HG03064 (cell line): ENCODE measurements around the gene ARHGEF40.

Source experiments
- ATAC-seq: cut with Tn5 transposase; IDR thresholded peaks from one replicate; pipeline ENCODE4 v1.9.1; 2021; ENCODE audit warnings: low read depth; ENCODE audit not compliant: unreplicated experiment

Gene ARHGEF40

DNA sequence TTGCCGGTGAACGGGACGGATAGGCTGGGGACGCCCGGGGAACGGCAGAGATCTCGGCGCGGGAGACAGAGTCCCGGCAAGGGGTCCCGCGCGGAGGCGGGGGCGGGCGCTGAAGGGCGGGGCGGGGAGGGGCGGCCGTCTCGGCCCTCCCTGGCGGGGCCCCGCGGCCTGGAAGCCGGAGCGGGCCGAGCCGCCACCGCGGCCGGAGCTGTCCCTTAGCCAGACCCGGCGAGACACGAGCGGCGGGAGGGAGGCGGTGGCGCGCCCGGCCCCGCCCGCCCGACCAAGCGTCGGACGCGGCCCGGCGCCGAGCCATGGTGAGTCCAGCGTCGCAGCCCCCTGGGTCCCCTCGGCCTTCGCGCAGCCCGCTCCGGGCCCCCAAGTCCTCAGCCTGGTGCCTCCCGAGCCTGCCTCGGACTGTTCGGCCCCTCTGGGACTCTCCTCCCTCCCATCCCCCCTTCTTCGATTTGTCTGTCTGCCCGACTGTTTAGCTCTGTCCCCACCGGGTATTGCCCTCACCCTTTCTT is at the start of gene ARHGEF40:
Gene ARHGEF40 (plus strand): TSS at position 222 of the 527 bp plus-strand sequence. CDS start 93 bp downstream, at position 315.
- no peak for ATAC-seq

DNA sequence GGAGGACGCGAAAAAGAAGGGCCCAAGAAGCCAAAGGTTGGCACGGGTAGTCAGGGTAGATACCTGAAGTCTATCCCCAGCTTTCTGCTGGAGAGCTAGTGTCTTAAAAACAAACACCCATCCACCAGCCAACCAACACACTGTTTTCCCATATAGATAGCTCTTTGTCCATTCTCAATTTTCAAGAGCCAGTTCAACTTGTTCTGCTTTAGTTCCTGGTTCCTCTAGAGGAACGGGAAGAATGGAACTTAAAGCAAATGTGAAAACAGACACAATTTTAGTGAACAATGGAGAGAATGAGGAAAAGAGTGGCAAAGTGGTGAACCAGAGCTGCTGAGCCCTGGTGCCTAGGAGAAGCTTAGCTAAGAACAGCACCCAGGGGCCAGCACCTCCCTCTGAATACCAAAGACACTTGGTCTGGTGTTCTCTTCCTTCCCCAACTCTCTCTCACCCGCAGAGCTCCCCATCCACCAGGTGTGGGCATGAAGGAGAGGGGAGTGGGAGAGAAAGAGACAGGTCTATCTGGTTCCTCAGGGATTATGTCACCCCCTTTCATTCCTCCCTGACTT is 49.0 kb upstream of the ARHGEF40 start:
- ATAC-seq = no peak

DNA sequence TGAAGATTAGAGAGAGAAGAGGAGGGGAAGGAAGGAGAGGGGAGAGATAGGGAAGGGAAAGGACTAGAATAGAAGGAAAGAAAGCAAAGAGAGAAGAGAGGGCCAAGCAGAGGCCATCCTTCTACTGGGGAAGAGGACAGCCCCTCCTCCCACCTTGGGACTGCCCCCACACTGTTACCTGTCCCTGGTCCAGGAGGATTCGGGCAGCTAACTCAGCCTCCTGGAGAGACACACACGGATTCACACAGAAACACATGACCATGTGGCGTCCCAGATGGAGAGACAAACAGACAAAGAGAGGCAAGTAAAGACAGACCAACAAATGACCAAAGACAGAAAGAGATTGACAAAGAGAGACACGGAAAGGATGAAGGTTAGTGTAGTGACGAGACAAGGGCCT is 47.4 kb upstream of the ARHGEF40 start:
- ATAC-seq = no peak

DNA sequence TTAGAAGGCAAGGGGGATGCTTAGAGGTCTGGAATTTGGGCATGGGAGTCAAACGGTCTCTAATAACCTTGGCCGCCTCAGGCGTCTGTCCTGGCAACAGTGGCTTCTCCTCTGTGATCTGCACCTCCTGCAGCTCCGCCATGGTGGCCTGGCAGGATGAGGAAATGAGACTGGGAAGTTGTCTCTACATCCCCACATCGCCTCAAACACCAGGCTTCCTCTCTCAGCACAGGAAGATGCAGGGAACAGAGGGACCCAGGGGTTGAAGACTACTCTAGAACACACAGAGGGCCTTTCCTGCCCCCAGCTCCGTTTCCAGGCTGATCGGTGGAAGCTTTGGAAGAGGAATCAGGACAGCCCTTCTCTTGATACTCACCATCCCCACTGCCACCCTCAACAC is 46.9 kb upstream of the ARHGEF40 start:
- no peak for ATAC-seq

DNA sequence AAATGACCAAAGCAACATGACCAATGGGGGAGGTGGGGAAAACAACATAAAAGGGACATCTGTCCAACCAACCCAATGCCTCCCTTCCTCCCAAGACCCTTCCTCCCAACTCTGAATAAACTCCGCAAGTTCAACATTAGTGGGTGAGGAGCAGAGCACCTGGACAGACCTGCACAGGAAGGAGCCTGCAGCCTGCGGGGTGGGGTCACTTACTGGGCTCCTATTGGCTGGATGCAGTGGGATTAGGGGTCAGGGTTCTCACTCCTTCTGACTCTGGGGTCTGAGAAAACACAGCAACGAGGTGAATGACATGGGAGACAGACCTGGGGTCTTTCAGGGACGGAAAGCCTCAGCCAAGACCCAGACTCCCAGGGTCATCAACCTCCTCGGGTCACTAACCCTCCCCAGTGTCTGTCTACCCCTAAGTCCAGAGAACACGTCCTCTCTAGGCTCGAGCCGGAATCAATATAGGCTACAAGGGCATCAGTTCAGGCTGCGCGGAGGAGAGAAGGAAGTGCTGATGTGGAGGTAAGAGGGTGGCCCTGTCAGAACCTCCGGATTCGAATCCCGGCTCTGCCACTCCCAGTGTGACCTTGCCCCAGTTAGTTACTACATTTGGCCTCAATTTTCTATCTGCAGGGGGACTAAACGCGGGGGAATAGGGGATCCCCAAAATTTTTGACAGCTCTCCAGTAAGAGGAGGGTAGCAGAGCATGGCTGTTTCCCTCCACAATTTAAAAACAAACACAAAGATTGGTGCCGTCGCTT is 46.1 kb upstream of the ARHGEF40 start:
- no peak for ATAC-seq

DNA sequence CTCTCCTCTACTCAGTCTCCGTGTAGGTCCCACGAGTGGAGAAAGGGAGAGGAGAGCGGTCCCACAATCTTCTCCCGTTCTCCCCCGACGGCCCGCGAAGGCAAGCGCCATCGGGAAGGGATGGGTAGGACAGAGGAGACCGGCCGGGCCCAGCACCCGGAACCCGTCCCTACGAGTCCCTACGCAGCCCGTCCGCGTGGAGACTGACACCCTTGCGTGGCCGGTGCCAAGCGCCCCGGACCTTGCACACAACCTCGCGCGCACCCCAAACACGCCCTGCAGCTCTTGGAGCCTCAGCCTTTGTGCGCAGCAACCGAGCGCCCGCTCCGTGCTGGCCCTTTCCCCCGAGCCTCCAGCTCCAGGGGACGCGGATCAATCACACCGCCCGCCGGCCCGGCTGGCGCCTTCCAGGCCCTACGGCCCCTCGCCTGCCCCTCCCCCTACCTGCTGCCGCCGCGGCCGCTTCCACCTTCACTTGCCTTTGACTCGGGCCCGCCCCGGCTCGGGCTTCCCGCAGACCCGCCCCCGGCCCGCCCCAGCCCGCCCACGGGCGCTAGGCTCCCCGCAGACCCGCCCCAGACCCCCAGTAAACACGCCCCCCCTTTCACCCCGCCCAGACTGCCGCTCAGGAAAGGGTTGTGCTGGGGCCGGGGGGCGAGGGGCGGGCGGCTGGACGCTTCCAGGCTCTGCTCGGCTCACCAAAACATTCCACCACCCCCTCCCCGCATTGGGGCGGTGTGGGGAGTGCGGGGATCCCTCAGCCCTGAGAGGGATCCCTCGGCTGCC is 45.3 kb upstream of the ARHGEF40 start, which contains the start of gene NDRG2:
Gene NDRG2 (minus strand): TSS at position 477 of the 786 bp plus-strand sequence. CDS start 1,746 bp downstream, outside the sequence.
- no peak for ATAC-seq

DNA sequence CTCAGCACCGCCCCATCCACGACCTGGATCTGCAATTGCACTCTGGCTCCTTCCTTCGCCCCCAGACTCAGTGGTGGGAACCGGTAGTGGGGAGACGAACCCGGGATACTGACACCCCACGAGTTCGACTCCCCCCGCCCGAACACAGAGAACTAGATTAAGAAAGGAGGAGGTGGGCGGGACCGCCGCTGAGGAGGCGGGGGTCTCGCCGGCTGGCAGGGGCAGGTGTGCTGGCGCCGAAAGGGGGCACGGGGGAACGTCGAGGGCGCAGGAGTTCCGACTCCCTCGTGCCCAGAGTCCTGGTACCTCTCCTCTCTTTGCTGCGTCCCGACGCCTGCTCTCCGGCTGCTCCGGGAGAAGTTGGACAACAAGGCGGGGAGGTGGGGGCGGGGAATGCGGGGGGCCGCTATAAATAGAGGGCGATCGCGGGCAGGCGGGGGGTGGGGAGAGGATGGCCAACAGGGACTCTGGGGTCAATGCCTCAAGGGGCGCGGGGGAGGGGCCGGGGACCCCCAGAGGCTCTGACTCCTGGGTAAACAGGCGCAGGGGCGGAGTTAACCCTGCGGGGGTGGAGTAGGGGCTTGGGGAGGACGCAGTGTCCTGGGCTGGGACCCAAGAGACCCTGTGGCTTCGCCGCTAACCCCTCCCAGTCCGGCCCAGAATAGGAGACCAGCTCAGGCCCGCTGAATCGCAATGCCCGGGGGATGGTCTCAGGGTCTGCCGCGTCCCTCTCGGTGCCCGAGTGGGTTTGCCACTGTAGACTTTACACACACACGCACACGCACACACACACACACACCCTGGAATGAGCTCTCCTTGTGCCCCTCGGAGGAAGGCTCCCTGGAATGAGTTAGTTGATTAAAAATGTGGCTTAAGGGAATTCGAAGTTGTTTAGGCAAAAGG is 44.5 kb upstream of the ARHGEF40 start:
- no peak for ATAC-seq

DNA sequence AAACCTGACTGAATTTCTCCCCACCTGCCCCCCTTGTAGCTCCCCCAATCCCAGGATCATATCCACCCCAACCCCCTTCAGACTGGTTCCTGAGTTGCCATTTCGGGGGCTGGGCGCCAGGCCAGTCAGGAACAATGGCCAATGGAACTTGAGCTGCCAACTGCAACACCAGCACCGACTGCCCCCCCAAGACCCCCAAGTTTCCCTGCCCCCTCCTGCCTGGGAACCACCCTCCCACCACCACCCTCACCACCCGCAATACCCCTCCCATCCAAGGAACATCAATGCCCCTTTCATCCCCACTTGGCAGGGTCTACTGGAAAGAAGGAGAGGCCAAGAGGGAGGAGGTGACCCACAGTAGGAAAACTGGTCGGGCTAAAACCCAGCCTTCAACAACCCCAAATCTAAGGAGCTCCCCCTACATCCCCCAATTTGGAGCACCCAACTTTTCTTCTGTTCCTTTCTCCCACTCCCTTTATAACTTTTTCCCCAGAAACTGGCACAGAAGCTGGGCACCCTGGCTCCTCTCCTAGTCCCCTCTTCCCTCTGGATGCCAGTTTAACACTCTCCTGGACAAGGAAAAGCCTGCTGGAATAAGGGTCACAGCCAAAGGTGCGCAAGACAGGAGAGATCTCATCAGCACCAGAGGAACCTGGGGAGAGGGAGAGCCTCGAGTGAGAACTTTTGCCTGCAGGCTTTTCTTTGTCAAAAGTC is 43.7 kb upstream of the ARHGEF40 start:
- no peak for ATAC-seq

DNA sequence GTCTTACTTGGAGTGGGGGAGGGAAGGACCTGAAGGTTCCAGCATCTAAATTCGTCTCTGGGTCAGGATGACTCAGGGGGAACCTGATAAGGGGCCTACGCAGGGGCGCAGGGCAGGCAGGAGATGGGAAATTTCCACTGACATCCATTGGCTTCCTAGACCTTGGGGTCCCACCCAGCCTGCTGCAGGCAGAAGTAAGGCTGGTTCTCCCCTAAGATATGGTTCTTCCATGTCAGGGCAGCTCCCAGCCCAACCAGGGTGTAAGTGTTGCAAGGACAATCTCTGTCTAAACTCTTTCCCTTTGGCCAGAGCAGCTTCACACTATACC is 43.2 kb upstream of the ARHGEF40 start:
- ATAC-seq = no peak

DNA sequence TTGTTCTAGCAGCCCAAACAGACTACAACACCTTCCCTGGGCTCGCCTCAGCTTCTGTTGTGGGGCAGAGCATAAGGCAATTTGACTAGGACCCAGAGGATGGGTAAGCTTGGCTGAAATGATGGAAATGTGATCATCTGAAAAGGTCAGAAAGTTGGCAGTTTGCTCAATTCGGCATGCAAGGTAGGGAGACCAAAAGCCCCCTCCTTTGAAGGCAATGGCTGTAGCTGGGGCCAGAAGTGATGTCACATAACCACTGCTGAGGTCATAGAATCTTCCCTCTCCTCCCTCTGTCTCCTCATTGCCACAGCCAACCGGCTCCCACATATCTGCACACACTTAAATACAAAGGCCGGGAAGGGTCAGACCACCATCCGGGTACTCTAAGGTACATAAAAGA is 40.2 kb upstream of the ARHGEF40 start, which contains the start of gene TPPP2:
Gene TPPP2 (plus strand): TSS at position 301 of the 400 bp plus-strand sequence. CDS start 365 bp downstream, outside the sequence.
- ATAC-seq = no peak

DNA sequence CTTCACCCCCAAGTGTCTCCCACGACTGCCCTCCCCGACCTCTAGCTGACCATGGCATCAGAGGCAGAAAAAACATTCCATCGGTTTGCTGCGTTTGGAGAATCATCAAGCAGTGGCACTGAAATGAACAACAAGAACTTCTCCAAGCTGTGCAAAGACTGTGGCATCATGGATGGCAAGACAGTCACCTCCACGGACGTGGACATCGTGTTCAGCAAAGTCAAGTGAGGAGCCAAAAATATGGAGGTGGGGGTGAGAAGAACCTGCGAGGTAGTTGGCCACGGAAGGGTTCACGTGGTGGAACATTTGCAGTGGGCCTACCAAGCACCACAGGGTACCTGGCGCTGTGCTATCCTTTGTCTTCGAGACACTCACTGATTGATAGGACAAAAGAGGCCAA is 39.6 kb upstream of the ARHGEF40 start:
- ATAC-seq = no peak

DNA sequence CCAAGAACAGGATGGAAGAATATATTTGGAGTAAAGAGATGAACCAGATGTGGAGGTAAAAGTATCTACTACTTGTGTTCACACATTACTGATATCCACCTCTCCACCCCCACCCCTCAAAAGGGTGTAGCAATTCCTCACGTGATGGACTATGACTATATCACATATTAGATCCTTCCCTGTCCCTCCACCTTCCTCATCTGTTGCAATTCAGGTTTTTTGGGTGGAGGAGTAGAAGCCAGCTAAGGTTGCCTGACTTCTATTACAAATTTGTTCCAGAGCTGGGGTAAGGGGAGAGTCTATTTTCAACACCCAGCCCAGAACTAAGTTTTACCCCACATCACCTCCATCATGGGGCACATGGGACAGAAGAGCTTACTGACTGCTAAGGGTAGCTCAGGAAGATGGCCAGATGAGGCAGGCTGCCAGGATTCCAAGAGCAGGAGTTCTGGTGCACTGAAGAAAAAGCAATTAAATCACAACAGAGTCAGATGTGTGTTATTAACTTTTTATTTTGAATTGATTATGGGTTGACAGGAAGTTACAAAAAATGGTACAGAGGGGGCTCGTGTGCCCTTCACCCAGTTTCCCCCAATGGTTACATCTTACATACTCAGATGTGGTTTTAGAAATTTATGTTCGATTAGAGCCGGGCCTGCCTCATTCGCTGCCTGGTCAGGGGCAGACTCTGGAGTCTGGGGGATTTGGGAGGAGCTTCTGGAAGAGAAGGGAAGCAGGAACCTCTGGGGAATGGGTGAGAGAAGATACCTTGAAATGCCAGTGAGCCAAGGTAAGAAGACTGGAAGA is 37.6 kb upstream of the ARHGEF40 start:
- ATAC-seq = no peak

DNA sequence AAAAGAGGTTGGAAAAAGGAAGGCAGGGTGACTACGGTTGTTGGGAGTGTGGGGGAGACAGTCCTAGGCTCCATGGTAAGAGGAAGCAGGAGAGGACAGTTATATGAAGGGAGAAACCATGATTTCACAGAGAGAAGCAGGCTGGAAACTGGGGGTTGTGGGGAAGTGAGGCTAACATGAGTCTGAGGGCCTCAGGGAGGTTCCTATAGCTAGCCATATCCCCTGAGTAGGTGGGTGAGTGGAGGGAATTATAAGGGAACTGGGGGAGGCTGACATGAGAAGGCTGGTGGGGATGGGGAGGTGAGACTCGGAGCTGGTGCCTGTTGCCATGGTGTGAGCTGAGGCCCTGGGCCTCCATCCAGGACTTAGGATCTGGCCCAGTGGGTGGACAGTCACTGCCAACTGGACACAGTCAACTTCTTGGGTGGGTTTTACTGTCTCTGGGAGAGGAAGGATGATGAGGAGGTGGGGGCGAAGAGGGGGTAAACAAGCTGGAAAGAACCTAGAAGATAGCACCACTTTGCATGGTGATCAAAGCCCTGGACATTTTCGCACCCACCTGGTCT is 36.9 kb upstream of the ARHGEF40 start:
- no peak for ATAC-seq

DNA sequence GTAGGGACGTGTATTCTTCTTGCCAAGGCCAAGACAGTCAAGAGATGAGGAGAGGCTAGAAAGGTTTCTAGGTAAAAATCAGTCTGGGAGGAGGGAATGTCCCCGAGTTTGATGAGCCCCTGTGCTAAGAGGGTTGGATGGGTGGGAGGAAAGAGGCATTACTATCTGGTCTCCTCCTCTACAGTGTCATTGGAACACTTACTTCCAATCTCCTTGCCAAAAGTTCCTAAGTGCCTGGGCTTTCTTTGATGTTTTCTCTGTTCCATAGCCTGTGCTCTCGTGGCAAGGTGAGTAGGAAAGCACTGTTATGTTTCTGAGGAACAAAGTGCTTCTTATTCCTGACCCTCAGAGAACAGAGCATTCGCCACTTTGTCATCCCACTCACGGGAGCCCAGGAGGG is 35.4 kb upstream of the ARHGEF40 start, which contains the start of gene RNASE13:
Gene RNASE13 (minus strand): TSS at position 101 of the 400 bp plus-strand sequence. CDS start 519 bp downstream, outside the sequence.
- ATAC-seq = no peak

DNA sequence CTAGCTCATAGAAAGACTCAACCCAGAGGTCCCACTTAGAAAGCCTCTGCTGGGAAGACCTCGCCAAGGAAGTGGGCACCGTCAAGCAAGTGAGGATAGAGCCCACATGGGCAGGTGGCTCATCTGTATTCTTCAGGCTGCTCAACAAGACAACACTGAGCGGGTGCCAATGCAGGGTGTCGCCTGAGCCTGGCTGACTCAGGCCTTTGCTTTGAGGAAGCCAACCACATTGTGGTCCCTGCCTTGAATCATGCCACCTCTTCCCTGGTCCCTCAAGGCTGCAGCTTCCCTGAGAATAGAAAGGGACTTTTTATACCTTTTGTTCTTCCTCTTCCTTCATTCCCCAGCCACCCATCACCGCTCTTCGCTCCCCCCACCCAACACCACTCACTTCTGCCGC is 33.4 kb upstream of the ARHGEF40 start:
- ATAC-seq = no peak

DNA sequence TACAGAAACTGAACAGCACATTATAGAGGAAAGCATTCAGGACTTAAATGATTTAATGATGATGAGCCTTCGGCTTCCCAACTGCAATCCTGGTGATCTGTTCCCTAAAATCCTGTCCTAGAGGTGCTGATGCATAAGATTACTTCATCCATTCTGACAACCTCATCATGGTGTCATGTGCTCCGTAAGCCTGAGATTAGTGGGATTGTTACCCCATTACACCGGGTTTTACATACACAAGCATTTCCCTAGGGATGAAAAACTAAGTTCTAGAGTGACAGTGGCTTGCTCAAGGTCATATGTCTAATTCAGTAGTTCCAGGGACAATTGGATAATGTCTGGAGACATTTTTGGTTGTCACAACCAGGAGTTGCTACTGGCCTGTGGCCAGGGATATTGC is 32.9 kb upstream of the ARHGEF40 start:
- ATAC-seq = no peak

DNA sequence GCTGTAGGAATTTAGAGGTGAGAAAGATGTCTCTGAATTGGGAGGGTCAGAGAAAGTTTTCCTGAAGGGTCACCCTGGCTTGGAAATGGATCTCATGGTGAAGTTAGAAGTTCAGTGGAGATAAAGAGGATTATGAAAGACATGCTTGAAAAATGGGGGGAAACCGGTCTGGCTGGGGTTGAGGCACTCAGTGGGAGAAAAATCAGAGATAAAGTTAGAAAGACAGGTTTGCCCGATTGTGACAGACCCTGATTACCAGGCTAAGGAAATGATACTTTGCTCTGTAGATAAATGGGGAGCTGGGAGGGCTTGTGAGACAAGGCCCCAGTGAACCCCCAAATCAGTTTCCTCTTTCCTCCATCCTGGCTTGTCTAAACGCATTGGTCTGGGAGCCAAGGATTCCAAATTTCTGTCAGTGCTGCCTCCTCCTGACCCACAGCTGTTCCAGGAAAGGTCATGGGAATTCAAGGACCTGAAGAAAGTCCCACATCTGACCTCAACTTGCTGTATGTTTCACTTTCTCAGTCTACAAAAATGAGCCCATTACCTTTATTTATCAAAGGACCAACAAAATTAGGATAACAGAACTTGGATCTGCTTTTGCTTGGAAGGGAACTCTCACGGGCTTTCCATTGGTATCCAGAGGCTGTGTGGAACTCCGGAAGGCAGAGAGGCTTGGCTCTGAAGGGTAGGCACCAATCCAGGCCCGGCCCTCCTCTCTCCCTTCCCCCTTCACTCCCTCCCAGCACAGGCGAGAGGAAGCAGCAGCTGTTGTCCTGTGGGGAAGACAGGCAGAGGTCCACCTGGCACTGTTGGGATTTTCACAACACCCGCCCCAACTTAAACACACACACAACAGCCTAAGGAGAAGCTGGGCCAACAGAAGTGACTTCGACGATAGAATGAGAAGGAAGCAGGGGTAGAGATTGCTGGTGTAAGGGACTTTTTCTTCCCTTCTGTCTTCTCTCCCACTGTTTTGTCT is 31.4 kb upstream of the ARHGEF40 start:
- ATAC-seq = no peak
